H9 (cell line): ENCODE data around the gene SPECC1L. TPM values are rescaled to one million over a fixed set of nuclear protein-coding genes. Genes with fewer than 3 reads are reported as not detected.

ENCODE experiments used
- DNase-seq: peaks from one replicate; pipeline ENCODE4 v3.0.0-alpha.2; 2017
- H2AFZ ChIP-seq: one replicate; pipeline ENCODE4 v1.6.1; 2013; ENCODE audit warnings: mild to moderate bottlenecking, low read length, control low read depth, moderate library complexity
- H2AK5ac ChIP-seq: 2 replicates; pipeline ENCODE4 v1.6.1; 2013; ENCODE audit warnings: low read length, control low read depth, mixed read lengths; ENCODE audit not compliant: insufficient read length
- H2BK120ac ChIP-seq: one replicate; pipeline ENCODE4 v1.6.1; 2013; ENCODE audit warnings: low read depth, mild to moderate bottlenecking, low read length, control low read depth, inconsistent platforms; ENCODE audit not compliant: poor library complexity, severe bottlenecking
- H2BK12ac ChIP-seq: 2 replicates; pipeline ENCODE4 v1.6.1; 2013; ENCODE audit warnings: low read length, control low read depth, mixed read lengths, low read depth; ENCODE audit not compliant: insufficient read length
- H2BK15ac ChIP-seq: 2 replicates; pipeline ENCODE4 v1.6.1; 2013; ENCODE audit warnings: low read depth, low read length, control low read depth
- H2BK20ac ChIP-seq: one replicate; pipeline ENCODE4 v1.6.1; 2013; ENCODE audit warnings: low read depth, mild to moderate bottlenecking, low read length, control low read depth, inconsistent platforms; ENCODE audit not compliant: poor library complexity, severe bottlenecking
- H2BK5ac ChIP-seq: 2 replicates; pipeline ENCODE4 v1.6.1; 2013; ENCODE audit warnings: low read length, control low read depth, mixed read lengths; ENCODE audit not compliant: insufficient read length
- H3K14ac ChIP-seq: 2 replicates; pipeline ENCODE4 v1.6.1; 2013; ENCODE audit warnings: low read length, control low read depth; ENCODE audit not compliant: insufficient read depth
- H3K18ac ChIP-seq: 2 replicates; pipeline ENCODE4 v1.6.1; 2013; ENCODE audit warnings: low read depth, mild to moderate bottlenecking, mixed read lengths, low read length, control low read depth; ENCODE audit not compliant: insufficient read length
- H3K23ac ChIP-seq: 2 replicates; pipeline ENCODE4 v1.6.1; 2013; ENCODE audit warnings: low read length, control low read depth, mixed read lengths, low read depth; ENCODE audit not compliant: insufficient read length
- H3K23me2 ChIP-seq: 2 replicates; pipeline ENCODE4 v1.6.1; 2013; ENCODE audit warnings: low read depth, mild to moderate bottlenecking, mixed read lengths, low read length, control low read depth; ENCODE audit not compliant: insufficient read length, poor library complexity, severe bottlenecking
- H3K27ac ChIP-seq: 2 replicates; pipeline ENCODE4 v1.5.1; 2013; ENCODE audit warnings: low read length, control low read depth, mixed read lengths, low read depth; ENCODE audit not compliant: insufficient read length
- H3K27me3 ChIP-seq: 2 replicates; pipeline ENCODE4 v1.6.1; 2013; ENCODE audit warnings: low read length, control low read depth, inconsistent platforms; ENCODE audit not compliant: insufficient read depth
- H3K4ac ChIP-seq: 2 replicates; pipeline ENCODE4 v1.6.1; 2013; ENCODE audit warnings: low read depth, mild to moderate bottlenecking, control low read depth, inconsistent platforms, low read length, moderate library complexity
- H3K4me1 ChIP-seq: 2 replicates; pipeline ENCODE4 v1.6.1; 2013; ENCODE audit warnings: low read length, control low read depth, inconsistent platforms; ENCODE audit not compliant: insufficient read depth
- H3K4me2 ChIP-seq: 2 replicates; pipeline ENCODE4 v1.6.1; 2013; ENCODE audit warnings: low read length, control low read depth, mixed read lengths; ENCODE audit not compliant: insufficient read length, insufficient read depth
- H3K56ac ChIP-seq: 2 replicates; pipeline ENCODE4 v1.6.1; 2013; ENCODE audit warnings: low read depth, mild to moderate bottlenecking, mixed read lengths, low read length, control low read depth; ENCODE audit not compliant: insufficient read length
- H3K79me1 ChIP-seq: 2 replicates; pipeline ENCODE4 v1.6.1; 2013; ENCODE audit warnings: low read depth, mild to moderate bottlenecking, moderate library complexity, low read length, control low read depth, inconsistent platforms; ENCODE audit not compliant: insufficient read depth, poor library complexity, severe bottlenecking
- H3K79me2 ChIP-seq: 2 replicates; pipeline ENCODE4 v1.6.1; 2013; ENCODE audit warnings: low read length, control low read depth, inconsistent platforms; ENCODE audit not compliant: insufficient read depth
- H3K9ac ChIP-seq: 2 replicates; pipeline ENCODE4 v1.6.1; 2013; ENCODE audit warnings: low read length, control low read depth, mixed read lengths; ENCODE audit not compliant: insufficient read length; ENCODE audit errors: extremely low read depth
- H3K9me3 ChIP-seq: one replicate; pipeline ENCODE4 v1.6.1; 2013; ENCODE audit warnings: low read depth, low read length, inconsistent platforms; ENCODE audit not compliant: control insufficient read depth
- H3T11ph ChIP-seq: one replicate; pipeline ENCODE4 v1.6.1; 2013; ENCODE audit warnings: mild to moderate bottlenecking, low read length, control low read depth, inconsistent platforms
- H4K20me1 ChIP-seq: one replicate; pipeline ENCODE4 v1.6.1; 2013; ENCODE audit not compliant: control insufficient read depth, insufficient read length, insufficient read depth
- H4K5ac ChIP-seq: 2 replicates; pipeline ENCODE4 v1.6.1; 2013; ENCODE audit warnings: low read depth, mild to moderate bottlenecking, mixed read lengths, low read length, control low read depth; ENCODE audit not compliant: insufficient read length
- H4K8ac ChIP-seq: replicated peaks from 2 replicates; pipeline ENCODE4 v1.6.1; 2013; ENCODE audit warnings: low read length, control low read depth, mixed read lengths, low read depth; ENCODE audit not compliant: insufficient read length
- H4K91ac ChIP-seq: 2 replicates; pipeline ENCODE4 v1.6.1; 2013; ENCODE audit warnings: low read depth, mild to moderate bottlenecking, moderate library complexity, mixed read lengths, low read length, control low read depth; ENCODE audit not compliant: insufficient read length
- H3K27ac Mint-ChIP-seq, 3 experiments: 2 replicates in 2 of 3; 3 replicates in 1 of 3; pipeline ENCODE4 v1.8.0; 2020 to 2021; ENCODE audit warnings: mixed read lengths in 3 of 3, mild to moderate bottlenecking in 1 of 3, moderate library complexity in 1 of 3
- H3K27me3 Mint-ChIP-seq: 2 replicates; pipeline ENCODE4 v1.8.0; 2021; ENCODE audit warnings: low read depth, mild to moderate bottlenecking, moderate library complexity, mixed read lengths
- H3K36me3 Mint-ChIP-seq, 3 experiments: 2 replicates in 2 of 3; 3 replicates in 1 of 3; pipeline ENCODE4 v1.8.0; 2020 to 2021; ENCODE audit warnings: low read depth in 3 of 3, mixed read lengths in 3 of 3; ENCODE audit not compliant: insufficient read depth in 1 of 3
- H3K4me1 Mint-ChIP-seq, 2 experiments: 2 replicates each; pipeline ENCODE4 v1.8.0; 2020; ENCODE audit warnings: mixed read lengths in 2 of 2
- H3K4me3 Mint-ChIP-seq, 2 experiments: 2 replicates in 1 of 2; 3 replicates in 1 of 2; pipeline ENCODE4 v1.8.0; 2020 to 2021; ENCODE audit warnings: mild to moderate bottlenecking in 2 of 2, mixed read lengths in 2 of 2, moderate library complexity in 1 of 2
- H3K9me3 Mint-ChIP-seq, 2 experiments: 2 replicates in 1 of 2; 3 replicates in 1 of 2; pipeline ENCODE4 v1.8.0; 2020; ENCODE audit warnings: mild to moderate bottlenecking in 2 of 2, mixed read lengths in 2 of 2, moderate library complexity in 1 of 2
- WGBS: extraction: QIAGEN DNeasy Blood & Tissue Kit; methylation state at CpG from one replicate; pipeline ENCODE4 v1.1.7; 2013; ENCODE audit warnings: missing lambda C conversion rate, low lambda C conversion rate, mixed read lengths; ENCODE audit not compliant: insufficient read length; ENCODE audit errors: extremely low coverage; 5-methylcytosine and 5-hydroxymethylcytosine counted together
- total RNA-seq: library from RNA; stranded (reverse); gene quantifications from 2 replicates; pipeline ENCODE4 v1.2.1, GENCODE V29; 2021
- TF ChIP-seq, protein P1 (sequence below): fragments of 200-600 bp; sonication (generic); conservative IDR thresholded peaks from 3 replicates; pipeline ENCODE4 v1.8.0; 2021; ENCODE audit warnings: antibody characterized with exemption, mild to moderate bottlenecking

Gene SPECC1L
- total RNA-seq, 1 experiment from 2014 or later: 57.1 TPM

DNA sequence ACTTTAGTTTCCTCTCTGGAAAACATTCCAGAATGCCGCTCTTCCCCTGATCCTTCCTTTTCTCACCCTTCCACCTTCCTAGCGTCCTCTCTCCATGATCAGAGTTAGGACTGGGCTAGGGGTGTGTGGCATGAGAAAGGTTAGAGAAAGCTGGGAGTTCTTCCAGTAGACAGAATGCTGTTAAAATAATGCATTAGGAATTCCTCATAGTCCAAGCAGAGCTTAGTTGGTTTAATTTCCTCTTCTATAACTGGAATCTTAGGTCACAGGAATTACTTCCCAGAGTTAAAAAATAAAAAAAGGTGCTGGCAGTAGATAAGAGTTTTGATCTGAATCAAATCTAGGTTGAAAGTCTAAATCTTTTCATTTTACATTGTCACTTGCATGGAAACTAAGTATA lies 119.5 kb downstream of the SPECC1L start:
- Histone ChIP-seq H3K9ac (no peak overlapping the region), H2BK5ac (no peak overlapping the region), H3K27me3 (no peaks in the 10 kb centered on the region), H2AK5ac (no peak overlapping the region), H3K4ac (no peak overlapping the region), H4K8ac (no peak overlapping the region), H3K4me1 (no peaks in the 10 kb centered on the region), H2BK12ac (no peak overlapping the region), H3K56ac (no peak overlapping the region), H3K79me2 (no peaks in the 10 kb centered on the region), H3T11ph (no peak overlapping the region), H4K91ac (no peak overlapping the region), H3K14ac (no peak overlapping the region), H3K79me1 (no peaks in the 10 kb centered on the region), H2AFZ (no peak overlapping the region), H3K18ac (no peak overlapping the region), H2BK20ac (no peak overlapping the region), H3K9me3 (no peaks in the 10 kb centered on the region), H3K23me2 (no peaks in the 10 kb centered on the region), H4K5ac (no peak overlapping the region), H3K23ac (no peak overlapping the region), H4K20me1 (no peaks in the 10 kb centered on the region), H2BK120ac (no peak overlapping the region), H2BK15ac (no peak overlapping the region), H3K27ac (no peak overlapping the region), H3K4me2 (no peak overlapping the region)
- no CpG with 5 or more reads among the region's 2 CpGs for WGBS
- H3K36me3 Mint-ChIP-seq: peaks cover 5 to 12% (median 6%) of the 10 kb centered on the region in 3 experiments; a peak in 6 of 7 replicates
- no peaks in the 10 kb centered on the region for H3K4me1 Mint-ChIP-seq
- no peaks in the 10 kb centered on the region for H3K9me3 Mint-ChIP-seq
- H3K4me3 Mint-ChIP-seq: no peak overlapping the region
- no peaks in the 10 kb centered on the region for H3K27me3 Mint-ChIP-seq
- no peak for DNase-seq
- peak overlapping the region in 1 of 3 experiments; percentile 58; a peak in 1 of 7 replicates for H3K27ac Mint-ChIP-seq
- TF ChIP-seq, protein P1, sequence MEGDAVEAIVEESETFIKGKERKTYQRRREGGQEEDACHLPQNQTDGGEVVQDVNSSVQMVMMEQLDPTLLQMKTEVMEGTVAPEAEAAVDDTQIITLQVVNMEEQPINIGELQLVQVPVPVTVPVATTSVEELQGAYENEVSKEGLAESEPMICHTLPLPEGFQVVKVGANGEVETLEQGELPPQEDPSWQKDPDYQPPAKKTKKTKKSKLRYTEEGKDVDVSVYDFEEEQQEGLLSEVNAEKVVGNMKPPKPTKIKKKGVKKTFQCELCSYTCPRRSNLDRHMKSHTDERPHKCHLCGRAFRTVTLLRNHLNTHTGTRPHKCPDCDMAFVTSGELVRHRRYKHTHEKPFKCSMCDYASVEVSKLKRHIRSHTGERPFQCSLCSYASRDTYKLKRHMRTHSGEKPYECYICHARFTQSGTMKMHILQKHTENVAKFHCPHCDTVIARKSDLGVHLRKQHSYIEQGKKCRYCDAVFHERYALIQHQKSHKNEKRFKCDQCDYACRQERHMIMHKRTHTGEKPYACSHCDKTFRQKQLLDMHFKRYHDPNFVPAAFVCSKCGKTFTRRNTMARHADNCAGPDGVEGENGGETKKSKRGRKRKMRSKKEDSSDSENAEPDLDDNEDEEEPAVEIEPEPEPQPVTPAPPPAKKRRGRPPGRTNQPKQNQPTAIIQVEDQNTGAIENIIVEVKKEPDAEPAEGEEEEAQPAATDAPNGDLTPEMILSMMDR: no peak
